Suprapubic skin (tissue), 4 donors: Measurements from ENCODE around the gene ITGAE.

ENCODE experiments used
- CTCF ChIP-seq, 2 donors: fragments of 200-600 bp in 1 of 2; fragments of 450-650 bp in 1 of 2; sonication (generic) in 1 of 2; IDR thresholded peaks; one replicate each; pipeline ENCODE4 v1.5.1; 2016 to 2019; ENCODE audit warnings: antibody characterized with exemption in 2 of 2, mild to moderate bottlenecking in 1 of 2, moderate library complexity in 1 of 2
- EP300 ChIP-seq: sonication (generic); formaldehyde crosslinking; IDR thresholded peaks from one replicate; pipeline ENCODE4 v1.6.1; 2017; ENCODE audit warnings: antibody characterized with exemption
- POLR2A ChIP-seq, 2 donors: fragments of 450-650 bp; IDR thresholded peaks; one replicate each; pipeline ENCODE4 v1.6.1; 2017; ENCODE audit warnings: antibody characterized with exemption in 2 of 2, mild to moderate bottlenecking in 2 of 2, moderate library complexity in 2 of 2
- POLR2AphosphoS5 ChIP-seq, 3 donors: sonication (generic); formaldehyde crosslinking; IDR thresholded peaks; one replicate each; pipeline ENCODE4 v1.6.1; 2017; ENCODE audit warnings: antibody characterized with exemption in 3 of 3

GRCh38 chr17:3800362-3801271 lies at the start of gene ITGAE:
- TF ChIP-seq CTCF (IDR thresholded peaks at IDR 0.05), result no peak
- TF ChIP-seq POLR2AphosphoS5 (IDR thresholded peaks at IDR 0.05), result no peak
- no peak for TF ChIP-seq POLR2A (IDR thresholded peaks at IDR 0.05)
- no peak for TF ChIP-seq EP300
